Measurements from ENCODE around the gene ELK4.

Gene ELK4, protein sequence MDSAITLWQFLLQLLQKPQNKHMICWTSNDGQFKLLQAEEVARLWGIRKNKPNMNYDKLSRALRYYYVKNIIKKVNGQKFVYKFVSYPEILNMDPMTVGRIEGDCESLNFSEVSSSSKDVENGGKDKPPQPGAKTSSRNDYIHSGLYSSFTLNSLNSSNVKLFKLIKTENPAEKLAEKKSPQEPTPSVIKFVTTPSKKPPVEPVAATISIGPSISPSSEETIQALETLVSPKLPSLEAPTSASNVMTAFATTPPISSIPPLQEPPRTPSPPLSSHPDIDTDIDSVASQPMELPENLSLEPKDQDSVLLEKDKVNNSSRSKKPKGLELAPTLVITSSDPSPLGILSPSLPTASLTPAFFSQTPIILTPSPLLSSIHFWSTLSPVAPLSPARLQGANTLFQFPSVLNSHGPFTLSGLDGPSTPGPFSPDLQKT

DNA sequence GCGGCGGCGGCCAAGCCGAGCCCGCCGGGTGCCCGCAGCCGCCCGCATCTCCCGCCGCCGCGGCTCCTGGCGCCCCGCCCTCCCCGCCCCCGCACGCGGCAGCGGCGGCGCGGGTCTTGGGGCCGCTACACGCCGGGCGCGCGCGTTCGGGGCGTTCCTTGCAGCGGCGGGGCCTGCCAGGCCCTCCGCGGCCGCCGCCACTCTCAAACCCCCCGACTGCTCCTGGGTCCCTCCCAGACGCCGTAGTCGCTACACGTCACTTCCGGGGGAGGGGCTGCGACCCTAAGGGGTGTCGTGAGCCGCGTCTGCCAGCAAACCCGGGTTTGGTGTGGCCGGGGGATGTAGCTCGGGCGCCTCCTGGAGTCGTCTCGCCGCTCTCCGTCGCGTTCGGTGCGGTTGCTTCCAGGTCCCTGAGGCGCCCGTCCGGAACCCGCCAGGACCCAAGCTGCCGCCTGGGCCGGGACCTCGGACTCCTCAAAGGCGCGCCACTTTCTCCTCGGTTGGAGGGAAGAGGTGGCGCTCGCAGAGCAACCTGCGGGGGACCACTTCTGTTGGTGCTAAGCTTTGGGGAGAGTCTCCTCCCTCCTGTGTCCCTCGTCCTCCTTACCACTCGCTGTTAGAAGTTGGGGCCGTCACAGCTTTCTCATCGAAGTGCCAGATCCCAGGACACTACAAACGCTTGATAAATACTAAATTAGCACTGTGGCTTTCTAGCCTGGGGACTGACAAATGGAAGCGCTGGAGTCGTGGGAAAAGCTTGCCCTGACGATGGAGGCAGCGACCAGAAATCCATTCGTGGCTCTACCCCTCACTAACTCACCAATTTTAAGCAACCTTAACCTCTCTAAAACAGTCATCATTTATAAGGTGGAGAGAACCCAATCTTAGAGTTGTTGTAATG lies at the start of gene ELK4:
TSS of gene ELK4 (minus strand) at position 244 of the 901 bp plus-strand sequence. CDS start 8,129 bp downstream, outside the sequence.
- DNase-seq, result peak; percentile 97 to 100 (median 99)
- intact Hi-C loops (cut with DNase I), result loop anchor here (1.0 to 5.0 kb wide), 2 partner anchors 40 to 105 kb away; no protein-coding TSS in a partner anchor

DNA sequence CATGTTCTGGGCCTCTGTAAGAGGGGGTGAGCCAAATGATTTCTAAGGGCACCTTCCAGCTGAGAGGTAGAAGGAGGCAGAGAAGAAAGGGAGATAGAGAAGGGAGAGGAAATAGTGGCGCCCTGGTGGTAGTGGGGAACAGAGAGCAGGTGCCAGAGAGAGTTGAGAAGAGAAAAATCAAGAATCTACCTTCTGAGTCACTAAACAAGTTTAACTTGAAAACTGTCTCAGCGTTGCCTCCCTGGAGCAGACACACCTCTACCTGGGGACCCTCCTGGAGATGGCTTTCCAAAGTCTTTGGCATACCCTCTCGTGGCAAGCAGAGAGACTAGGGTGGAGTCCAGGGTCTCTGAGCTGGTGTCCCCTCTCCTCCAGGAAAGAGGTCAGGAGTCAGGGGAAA lies 49.6 kb upstream of the ELK4 start:
- peak in 1 of 10 donors; percentile 14 for DNase-seq
- intact Hi-C loops (cut with DNase I), result no loop called here

DNA sequence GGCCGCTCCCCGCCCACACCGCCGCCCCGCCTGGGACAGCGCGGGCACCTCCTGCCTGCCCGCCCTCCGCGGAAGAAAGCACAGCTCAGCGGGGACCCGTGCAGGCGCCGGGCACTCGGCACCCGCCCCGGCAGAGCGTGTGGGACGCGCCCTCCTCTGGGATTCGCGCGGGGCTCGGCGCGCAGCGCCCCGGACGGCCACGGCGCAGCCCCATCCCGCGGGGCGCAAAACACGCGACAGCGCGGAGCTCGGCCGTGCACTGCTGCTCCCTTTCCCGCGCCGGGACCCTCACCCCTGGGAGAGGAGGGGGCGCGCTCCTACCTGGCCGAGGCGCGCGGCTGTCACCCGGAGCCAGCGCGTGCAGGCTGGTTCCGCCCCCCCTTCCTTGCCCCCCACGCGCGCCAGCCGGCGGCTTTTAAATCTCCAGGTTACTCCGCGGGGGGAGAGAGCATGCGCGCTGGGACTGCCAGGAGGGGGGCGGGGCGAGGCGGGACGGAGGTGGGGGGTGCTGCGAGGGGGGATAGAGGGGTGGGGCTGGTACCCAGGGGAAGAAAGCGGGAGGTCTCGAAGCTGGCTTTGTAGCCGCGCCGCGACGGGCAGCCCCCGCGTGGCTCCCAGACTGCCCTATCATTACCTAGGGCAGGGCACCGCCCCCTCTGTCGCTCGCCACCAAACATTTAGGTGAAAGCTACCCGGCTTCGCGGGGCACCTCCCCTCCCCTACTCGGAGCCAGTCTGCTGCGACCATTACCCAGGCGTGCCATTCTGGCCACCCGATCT lies 48.5 kb upstream of the ELK4 start, which contains the start of gene SLC45A3:
TSS of gene SLC45A3 (minus strand) at position 437 of the 779 bp plus-strand sequence. CDS start 15,853 bp downstream, outside the sequence.
- peak in 7 of 10 donors; percentile 32 to 91 (median 70) for DNase-seq
- intact Hi-C loops (cut with DNase I), result no loop called here

DNA sequence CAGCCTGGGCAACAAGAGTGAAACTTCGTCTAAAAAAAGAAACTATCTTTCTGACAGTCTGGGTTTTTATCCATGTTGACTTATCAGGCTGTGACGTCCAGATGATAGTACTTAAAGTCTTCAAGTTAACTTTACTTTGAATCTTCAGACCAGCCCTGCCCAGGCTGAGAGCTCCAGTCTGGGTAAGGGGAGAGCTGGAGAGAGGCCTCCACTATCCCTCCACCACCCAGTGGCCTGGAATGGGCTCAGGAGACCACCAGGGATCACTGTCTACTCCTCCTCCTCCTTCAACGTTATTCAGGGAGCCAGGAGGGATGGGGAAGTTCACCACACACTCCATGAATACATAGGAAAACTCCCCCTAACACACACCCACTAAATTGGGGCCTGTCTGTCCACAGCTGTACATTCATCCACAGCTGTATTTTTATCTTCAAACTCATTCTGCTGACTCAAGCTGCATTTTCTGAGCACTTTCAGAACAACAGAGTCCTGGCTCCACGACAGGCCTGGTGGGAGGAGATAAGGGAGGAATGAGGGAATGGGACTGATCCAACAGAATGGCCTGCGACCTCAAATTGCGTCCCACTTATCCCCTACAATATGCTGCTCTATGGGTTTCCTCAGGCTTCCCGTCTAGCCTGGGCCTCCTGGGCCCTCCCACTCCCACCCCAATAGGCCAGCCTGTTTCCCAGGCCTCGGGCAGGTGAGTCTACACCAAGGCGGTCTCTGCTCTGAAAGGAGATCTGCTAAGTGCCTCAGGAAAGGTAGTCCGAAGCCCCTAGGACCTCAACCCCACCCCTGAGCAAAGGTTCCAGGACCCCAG lies 46.7 kb upstream of the ELK4 start:
- intact Hi-C loops (cut with DNase I), result loop anchor here (5.0 kb wide), 1 partner anchor 34 kb away; no protein-coding TSS in a partner anchor
- peak in 1 of 10 donors; percentile 35 for DNase-seq

DNA sequence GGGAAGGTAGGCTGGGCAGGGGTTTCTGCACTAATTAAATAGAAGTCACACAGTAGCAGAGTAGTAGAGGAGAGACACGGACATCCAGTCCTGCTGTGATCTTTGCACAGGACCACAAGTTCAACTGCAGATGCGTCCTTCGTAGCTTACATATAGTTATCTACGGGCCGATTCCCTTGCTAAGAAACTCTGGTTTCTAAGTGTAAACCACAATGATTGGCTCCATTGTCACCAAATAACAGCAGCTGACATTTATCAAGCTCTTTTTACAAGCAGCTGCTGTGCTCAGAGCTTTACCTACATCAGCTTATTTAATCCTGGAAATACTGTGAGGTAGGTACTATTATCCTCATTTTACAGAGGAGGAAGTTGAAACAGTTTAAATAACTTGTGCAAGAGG lies 45.4 kb upstream of the ELK4 start:
- DNase-seq, result no peak
- intact Hi-C loops (cut with DNase I), result loop anchor here (5.0 kb wide), 1 partner anchor 35 kb away; no protein-coding TSS in a partner anchor

DNA sequence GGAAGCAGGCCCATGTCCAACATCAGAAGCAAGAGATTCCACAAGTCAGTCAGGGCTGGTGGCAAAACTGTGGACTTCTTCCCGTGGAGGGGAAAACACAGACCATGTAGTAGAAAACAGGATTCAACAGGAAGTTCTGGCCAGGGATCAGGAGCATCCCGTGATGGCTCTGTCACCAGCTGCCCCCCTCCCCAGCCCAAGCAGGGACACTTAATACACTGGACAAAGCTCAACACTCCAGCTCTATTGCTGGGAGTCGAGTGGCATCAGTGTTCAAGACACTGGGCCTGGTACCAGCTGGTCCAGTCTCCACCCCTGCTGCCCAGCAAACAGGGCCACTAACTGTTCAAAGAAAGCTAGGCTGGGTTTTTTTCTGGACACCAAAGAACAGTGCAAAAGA lies 44.8 kb upstream of the ELK4 start:
- DNase-seq, result peak; percentile 55 to 97 (median 78)
- intact Hi-C loops (cut with DNase I), result loop anchor here (5.0 kb wide), 1 partner anchor 36 kb away; no protein-coding TSS in a partner anchor

DNA sequence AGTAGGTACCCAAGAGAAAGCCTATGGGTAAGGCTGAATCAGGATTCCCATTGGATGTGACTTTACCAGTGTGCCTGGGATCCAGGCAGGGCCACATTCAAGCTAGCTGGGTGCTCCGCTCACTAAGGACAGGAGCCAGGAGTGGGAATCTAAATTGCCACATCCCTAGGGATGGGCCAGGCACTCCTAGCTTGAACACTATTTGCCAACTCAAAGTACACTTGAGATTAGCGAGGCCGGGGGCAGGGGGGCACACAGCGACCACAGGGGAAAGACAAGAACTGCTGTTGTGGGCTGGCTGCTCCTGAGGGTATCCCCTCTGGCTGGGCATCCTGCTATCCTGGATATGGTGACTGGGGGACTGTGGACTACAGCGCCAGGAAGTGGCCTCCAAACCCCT lies 44.2 kb upstream of the ELK4 start:
- intact Hi-C loops (cut with DNase I), result loop anchor here (5.0 kb wide), 1 partner anchor 36 kb away; no protein-coding TSS in a partner anchor
- DNase-seq, result peak in 1 of 10 donors; percentile 32

DNA sequence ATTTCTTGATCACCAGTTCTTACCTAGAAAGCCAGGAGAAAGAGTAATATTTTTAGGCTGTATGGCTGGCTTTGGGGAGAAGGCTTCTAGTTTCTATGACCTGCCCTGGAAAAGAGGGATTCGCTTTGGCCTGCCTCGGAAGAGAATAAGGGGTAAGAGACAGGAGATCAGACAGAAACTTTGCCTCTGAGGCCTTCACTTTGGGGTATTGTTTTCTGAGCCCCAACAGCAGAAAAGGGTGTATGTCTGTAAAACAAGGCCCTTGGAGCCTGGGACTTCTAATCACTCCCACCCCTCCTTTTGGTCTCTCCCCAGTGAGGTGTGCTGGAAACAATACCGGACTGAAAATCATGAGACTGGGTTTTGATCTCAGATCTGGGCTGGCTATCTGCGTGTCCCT lies 43.4 kb upstream of the ELK4 start:
- intact Hi-C loops (cut with DNase I), result loop anchor here (5.0 kb wide), 1 partner anchor 37 kb away; no protein-coding TSS in a partner anchor
- no peak for DNase-seq

DNA sequence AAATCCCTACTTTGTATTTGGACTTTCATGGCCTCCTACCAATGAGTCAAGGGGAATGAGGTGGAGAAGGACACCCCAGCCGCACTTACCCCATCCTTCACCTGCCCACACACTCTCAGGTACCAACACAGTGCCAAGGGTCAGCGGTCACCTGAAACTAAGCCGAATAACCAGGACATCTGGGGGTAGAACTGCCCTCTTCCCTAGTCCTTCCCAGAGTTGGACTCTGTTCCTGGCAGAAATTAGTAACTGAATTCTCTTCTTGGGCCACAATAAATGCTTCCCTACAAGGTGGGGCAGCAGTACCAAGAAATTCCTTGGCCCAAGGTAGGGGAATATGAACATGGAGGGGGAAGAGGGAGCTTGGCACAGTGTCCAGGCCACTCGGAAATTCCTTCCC lies 41.2 kb upstream of the ELK4 start:
- no peak for DNase-seq
- intact Hi-C loops (cut with DNase I), result no loop called here

DNA sequence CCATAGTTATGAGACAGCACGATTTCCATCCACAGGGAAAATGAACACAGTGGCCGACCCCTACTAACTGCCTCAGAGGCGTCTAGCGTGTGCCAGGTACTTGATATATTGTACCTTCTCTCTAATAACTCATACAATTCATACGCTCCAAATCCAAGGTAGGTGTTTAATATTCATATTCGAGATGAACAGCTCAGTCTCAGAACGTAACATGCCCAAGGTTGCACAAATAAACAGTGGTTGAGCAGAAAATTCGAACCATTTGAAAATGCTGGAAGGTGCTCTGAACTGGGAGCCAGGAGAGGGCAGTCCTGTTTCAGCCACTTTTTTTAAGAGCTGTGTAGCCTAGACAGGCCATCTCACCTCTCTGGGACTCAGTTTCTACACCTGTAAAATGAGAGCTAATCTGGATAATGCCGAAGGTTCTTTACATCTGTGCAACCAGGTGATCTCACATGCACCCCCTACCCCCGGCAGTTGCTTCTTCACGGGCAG lies 40.6 kb upstream of the ELK4 start:
- DNase-seq, result no peak
- intact Hi-C loops (cut with DNase I), result no loop called here

DNA sequence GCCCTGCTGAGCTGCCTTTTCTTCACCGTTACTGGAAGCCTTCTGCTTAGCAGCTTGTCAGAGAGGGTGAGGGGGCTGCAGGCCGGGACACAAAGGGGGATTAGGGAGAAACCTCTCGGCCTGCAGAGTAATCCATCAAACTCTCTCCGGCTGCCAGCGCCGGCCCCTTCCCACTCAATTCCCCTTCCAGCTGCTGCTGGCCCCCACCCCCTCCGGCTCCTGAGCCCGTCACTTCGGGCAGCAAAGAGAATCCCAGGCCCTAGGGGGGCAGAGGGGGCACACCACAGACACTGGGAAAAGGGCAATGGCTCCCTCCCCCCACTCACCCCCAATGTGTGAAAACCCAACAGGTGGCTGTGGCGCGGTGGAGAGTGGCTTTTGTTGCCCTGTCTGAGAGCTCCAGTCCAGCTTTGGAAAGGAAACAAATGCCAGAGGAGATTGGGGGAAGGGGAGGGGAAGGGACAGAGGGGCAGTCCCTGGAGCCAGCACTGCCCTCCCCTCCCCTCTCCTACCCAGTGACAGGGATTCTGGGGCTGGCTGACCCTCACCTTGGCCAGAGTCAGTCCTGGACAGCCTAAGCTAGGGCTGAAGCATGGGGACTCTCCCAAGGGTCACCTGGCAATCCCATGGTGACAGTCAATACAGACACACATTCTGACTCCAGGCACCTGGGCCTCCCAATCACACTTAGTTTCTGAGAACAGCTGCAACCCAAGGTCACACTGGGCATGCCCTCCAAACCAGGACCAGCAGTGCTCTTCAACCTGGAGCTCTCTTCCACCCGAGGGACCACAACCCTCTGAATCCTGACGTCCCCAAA lies 39.0 kb upstream of the ELK4 start:
- no peak for DNase-seq
- intact Hi-C loops (cut with DNase I), result no loop called here

DNA sequence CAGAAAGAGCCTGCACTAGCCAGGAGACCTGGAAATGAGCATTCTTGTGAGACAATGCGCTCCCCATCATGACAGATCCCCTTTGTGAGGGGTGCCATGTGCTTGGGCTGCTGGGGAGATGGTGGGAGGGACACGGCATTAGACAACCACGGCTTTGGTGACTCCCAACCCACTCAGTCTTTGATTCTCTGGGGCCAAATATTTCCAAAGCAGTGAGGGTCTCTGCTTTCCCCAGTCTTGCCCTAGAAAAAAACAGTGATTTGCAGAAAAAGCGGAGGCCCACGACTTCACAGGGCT lies 38.3 kb upstream of the ELK4 start:
- peak in 2 of 10 donors; percentile 37 to 47 for DNase-seq
- intact Hi-C loops (cut with DNase I), result no loop called here

DNA sequence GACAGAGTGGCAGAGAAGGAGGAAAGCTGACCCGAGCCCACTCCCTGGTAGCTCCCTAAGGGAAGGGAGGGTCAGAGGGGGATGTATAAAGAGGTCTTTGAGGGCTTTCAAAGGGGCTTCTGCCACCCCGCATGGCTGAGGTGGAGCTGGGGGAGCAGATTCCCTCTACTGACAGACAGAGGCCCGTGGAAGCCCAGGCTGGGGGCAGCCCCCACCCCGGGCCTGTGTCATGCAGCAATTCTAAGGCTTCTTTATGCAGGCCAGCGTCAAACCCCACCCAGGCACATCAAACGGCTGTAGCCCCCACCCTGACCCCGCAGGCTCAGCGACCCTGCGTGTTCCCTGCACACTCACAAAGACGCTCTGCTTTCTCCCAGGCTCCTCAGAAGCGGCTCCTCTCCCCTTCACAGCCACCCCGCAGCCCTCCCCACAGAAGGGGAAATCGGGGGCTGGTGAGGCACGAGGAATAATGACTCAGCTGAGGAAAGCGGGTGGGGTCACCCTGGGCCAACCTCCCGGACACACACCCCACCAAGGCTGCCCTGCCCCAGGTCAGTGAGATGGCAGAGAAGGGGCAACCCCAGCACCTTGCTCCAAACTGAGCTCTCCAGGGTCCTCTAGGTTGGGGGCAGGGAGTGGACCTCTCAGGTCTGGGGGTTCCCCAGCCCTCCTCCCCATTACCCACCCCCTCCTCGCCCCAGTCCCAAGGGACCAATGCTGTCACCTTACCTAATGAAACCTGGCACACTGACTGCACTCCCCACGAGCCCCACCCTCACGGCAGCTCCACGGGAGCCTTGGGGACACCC lies 37.7 kb upstream of the ELK4 start:
- DNase-seq, result peak in 6 of 10 donors; percentile 8 to 94 (median 52)
- intact Hi-C loops (cut with DNase I), result no loop called here

DNA sequence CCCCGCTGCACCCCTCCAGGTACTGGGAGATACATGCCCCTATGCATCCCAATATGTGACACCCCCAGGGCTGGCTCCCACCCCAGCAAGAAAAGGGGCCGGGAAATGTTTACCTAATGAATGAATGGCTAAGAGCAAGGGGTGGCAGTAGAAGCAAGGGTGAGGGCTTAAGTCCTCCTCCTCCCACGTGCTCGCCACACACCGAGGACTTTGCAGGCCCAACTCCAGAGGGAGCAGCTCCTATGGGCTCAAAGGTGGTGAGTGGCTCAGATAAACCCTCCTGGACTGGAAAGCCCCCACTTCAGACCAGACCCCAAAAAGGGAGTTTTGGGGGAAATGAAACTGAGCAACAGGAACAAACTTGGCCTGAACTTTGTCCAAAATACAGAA lies 37.1 kb upstream of the ELK4 start:
- intact Hi-C loops (cut with DNase I), result no loop called here
- DNase-seq, result peak in 1 of 10 donors; percentile 33

DNA sequence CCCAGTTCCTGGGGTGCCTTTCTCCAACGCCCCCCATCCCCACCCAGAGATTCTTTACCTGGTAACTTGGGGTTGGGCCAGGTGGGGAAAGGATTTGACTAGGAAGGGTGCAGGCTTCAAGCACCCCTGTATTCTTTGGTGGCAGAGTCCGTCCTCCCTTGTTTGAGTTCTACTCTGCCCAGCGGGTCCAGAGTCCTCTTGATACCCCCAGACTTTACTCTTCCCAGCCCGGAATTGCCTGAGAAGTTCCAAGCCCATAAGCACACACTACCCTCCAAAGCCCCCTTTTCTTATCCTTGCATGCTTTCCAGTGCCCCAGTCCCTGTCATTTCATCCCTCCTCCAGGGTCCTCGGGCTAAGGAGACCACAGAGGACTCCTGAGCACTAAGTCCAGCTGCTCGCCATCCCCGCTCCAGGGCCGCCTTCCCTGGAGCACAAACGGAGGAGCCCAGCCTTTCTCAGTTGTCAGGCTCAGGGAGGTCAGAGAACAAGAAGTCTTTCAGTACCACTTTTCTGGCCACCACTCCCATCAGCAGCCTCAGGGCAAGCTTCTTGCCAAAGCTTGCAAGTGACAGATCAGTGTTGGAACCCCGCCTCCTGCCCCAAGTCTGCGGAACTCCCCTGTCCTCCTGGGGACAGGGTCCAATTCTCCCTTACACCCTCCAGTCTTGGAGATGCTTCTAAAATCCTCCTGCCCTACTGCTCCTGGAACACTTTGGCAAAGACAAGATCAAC lies 36.3 kb upstream of the ELK4 start:
- intact Hi-C loops (cut with DNase I), result no loop called here
- DNase-seq, result peak in 2 of 10 donors; percentile 50 to 64

DNA sequence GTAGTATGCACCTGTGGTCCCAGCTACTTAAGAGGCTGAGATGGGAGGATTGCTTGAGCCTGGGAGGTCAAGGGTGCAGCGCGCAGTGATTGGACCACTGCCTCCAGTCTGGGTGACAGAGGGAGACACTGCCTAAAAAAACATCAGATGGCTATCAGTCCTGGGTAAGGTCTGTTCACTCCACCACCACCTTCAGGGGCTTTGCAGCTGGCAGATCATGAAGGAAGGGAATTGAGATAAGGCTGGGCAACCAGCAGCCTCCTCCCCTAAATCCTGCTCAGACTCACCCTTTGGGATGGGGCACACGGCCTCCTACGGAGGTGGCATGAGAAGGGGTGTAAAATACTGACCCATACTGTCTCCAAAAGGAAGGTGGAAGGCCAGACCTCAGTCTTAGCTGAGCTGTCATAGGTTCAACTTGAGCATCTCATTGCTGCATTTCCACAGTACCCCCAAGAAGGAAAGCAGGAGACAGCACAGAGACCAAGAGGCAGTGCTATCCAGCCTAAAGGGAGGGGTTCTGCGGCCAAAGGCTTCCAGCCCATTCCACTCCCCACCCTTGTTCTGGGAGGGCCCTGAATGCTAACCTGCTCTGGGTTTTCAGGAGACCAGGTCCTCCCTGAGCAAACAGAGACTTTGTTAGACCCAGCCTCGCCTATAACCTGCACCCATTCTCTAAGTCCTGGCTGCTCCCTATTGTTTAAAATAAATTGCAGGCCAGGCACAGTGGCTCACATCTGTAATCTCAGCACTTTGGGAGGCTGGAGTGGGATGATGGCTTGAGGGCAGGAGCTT lies 34.8 kb upstream of the ELK4 start:
- DNase-seq, result no peak
- intact Hi-C loops (cut with DNase I), result no loop called here
